Neuronal stem cell (in vitro differentiated cells): Measurements from ENCODE around the gene NSD1.

Experiments used
- DNase-seq: peaks from one replicate; pipeline ENCODE4 v3.0.0-alpha.2; 2013; ENCODE audit warnings: low spot score
- H2AFZ ChIP-seq: one replicate; pipeline ENCODE4 v1.6.1; 2013; ENCODE audit warnings: mild to moderate bottlenecking, low read length, inconsistent platforms
- H2AK5ac ChIP-seq: 2 replicates; pipeline ENCODE4 v1.6.1; 2013; ENCODE audit warnings: low read depth, mild to moderate bottlenecking, inconsistent platforms, low read length, moderate library complexity, mixed read lengths
- H2BK120ac ChIP-seq: 2 replicates; pipeline ENCODE4 v1.6.1; 2013; ENCODE audit warnings: low read depth, mild to moderate bottlenecking, inconsistent platforms, low read length, moderate library complexity, mixed read lengths
- H2BK12ac ChIP-seq: one replicate; pipeline ENCODE4 v1.6.1; 2013; ENCODE audit warnings: low read length, inconsistent platforms
- H2BK15ac ChIP-seq: 2 replicates; pipeline ENCODE4 v1.6.1; 2013; ENCODE audit warnings: mild to moderate bottlenecking, low read length, inconsistent platforms, mixed read lengths
- H2BK5ac ChIP-seq: one replicate; pipeline ENCODE4 v1.6.1; 2013; ENCODE audit warnings: inconsistent platforms, mild to moderate bottlenecking, low read length, moderate library complexity
- H3K14ac ChIP-seq: one replicate; pipeline ENCODE4 v1.6.1; 2013; ENCODE audit warnings: low read length, inconsistent platforms
- H3K18ac ChIP-seq: 2 replicates; pipeline ENCODE4 v1.6.1; 2013; ENCODE audit warnings: low read length, inconsistent platforms
- H3K23ac ChIP-seq: 2 replicates; pipeline ENCODE4 v1.6.1; 2013; ENCODE audit warnings: low read depth, mild to moderate bottlenecking, mixed read lengths, low read length, inconsistent platforms; ENCODE audit not compliant: poor library complexity
- H3K27ac ChIP-seq: replicated peaks from 3 replicates; pipeline ENCODE4 v1.5.1; 2013; ENCODE audit warnings: low read length, inconsistent platforms
- H3K27me3 ChIP-seq, 3 experiments: 2 replicates each; pipeline ENCODE4 v1.6.1; 2013; ENCODE audit warnings: low read length in 3 of 3, mild to moderate bottlenecking in 2 of 3, inconsistent platforms in 1 of 3, low read depth in 1 of 3, mixed read lengths in 1 of 3, moderate library complexity in 1 of 3; ENCODE audit not compliant: control insufficient read depth in 3 of 3, insufficient read depth in 3 of 3
- H3K36me3 ChIP-seq, 2 donors: replicated peaks in 1 of 2; 2 replicates each; pipeline ENCODE4 v1.6.1; 2013; ENCODE audit warnings: low read length in 2 of 2; ENCODE audit not compliant: control insufficient read depth in 2 of 2, insufficient read depth in 2 of 2
- H3K4ac ChIP-seq: 2 replicates; pipeline ENCODE4 v1.6.1; 2013; ENCODE audit warnings: inconsistent platforms, mild to moderate bottlenecking, low read length, moderate library complexity
- H3K4me1 ChIP-seq, 2 donors: 1 replicate in 1 of 2; 2 replicates in 1 of 2; pipeline ENCODE4 v1.6.1; 2013; ENCODE audit warnings: low read length in 2 of 2, low read depth in 1 of 2; ENCODE audit not compliant: control insufficient read depth in 2 of 2, insufficient read depth in 1 of 2
- H3K4me2 ChIP-seq: one replicate; pipeline ENCODE4 v1.6.1; 2013; ENCODE audit warnings: mild to moderate bottlenecking, low read length, inconsistent platforms; ENCODE audit not compliant: insufficient read depth, poor library complexity, severe bottlenecking
- H3K4me3 ChIP-seq, 2 donors: 2 replicates each; pipeline ENCODE4 v1.5.1; 2013; ENCODE audit warnings: low read length in 2 of 2, mild to moderate bottlenecking in 2 of 2, inconsistent platforms in 1 of 2, moderate library complexity in 1 of 2
- H3K79me1 ChIP-seq: one replicate; pipeline ENCODE4 v1.6.1; 2013; ENCODE audit warnings: low read depth, mild to moderate bottlenecking, inconsistent platforms, low read length, moderate library complexity
- H3K9ac ChIP-seq: one replicate; pipeline ENCODE4 v1.6.1; 2013; ENCODE audit warnings: mild to moderate bottlenecking, low read depth, low read length, inconsistent platforms; ENCODE audit not compliant: poor library complexity
- H3K9me3 ChIP-seq, 2 donors: replicated peaks in 1 of 2; 2 replicates each; pipeline versions ENCODE3 to v1.6.1; 2013; ENCODE audit warnings: low read length in 2 of 2, mild to moderate bottlenecking in 2 of 2, inconsistent platforms in 1 of 2, low read depth in 1 of 2, mixed read lengths in 1 of 2, moderate library complexity in 1 of 2; ENCODE audit not compliant: control insufficient read depth in 2 of 2, insufficient read depth in 1 of 2
- H4K8ac ChIP-seq: one replicate; pipeline ENCODE4 v1.6.1; 2013; ENCODE audit warnings: low read depth, mild to moderate bottlenecking, inconsistent platforms, low read length, moderate library complexity
- H4K91ac ChIP-seq: one replicate; pipeline ENCODE4 v1.6.1; 2013; ENCODE audit warnings: low read length, low read depth, mild to moderate bottlenecking, inconsistent platforms; ENCODE audit not compliant: poor library complexity
- WGBS, 2 donors: extraction: QIAGEN DNeasy Blood & Tissue Kit; methylation state at CpG; one replicate each; pipeline ENCODE4 v1.1.7; 2013; ENCODE audit warnings: missing lambda C conversion rate in 2 of 2, mixed read lengths in 1 of 2; ENCODE audit not compliant: insufficient read length in 2 of 2, insufficient replicate concordance in 1 of 2; ENCODE audit errors: extremely low coverage in 2 of 2; 5-methylcytosine and 5-hydroxymethylcytosine counted together

The NSD1 gene

GRCh38 chr5:177185993-177186392 is 52.4 kb downstream of the NSD1 start:
- H3K4ac ChIP-seq: no peak overlapping the region
- no peak overlapping the region for H2BK15ac ChIP-seq
- H3K4me3 ChIP-seq: no peak overlapping the region
- H3K23ac ChIP-seq: no peak overlapping the region
- no peak overlapping the region for H3K4me2 ChIP-seq
- no peak overlapping the region for H4K8ac ChIP-seq
- H3K36me3 ChIP-seq: peaks cover 0 to 5% of the 10 kb centered on the region in 2 donors
- H2BK120ac ChIP-seq: no peak overlapping the region
- H3K27ac ChIP-seq: no peak overlapping the region
- no peak overlapping the region for H3K9ac ChIP-seq
- H3K14ac ChIP-seq: no peak overlapping the region
- peaks cover 6% of the 10 kb centered on the region for H3K79me1 ChIP-seq
- no peak overlapping the region for H2BK5ac ChIP-seq
- H3K9me3 ChIP-seq: no peaks in the 10 kb centered on the region
- DNase-seq: no peak
- H2BK12ac ChIP-seq: no peak overlapping the region
- H3K18ac ChIP-seq: no peak overlapping the region
- WGBS, 2 donors: no CpG with 5 or more reads among the region's 2 CpGs
- H3K27me3 ChIP-seq: no peaks in the 10 kb centered on the region
- no peak overlapping the region for H2AK5ac ChIP-seq
- H3K4me1 ChIP-seq: no peaks in the 10 kb centered on the region
- no peak overlapping the region for H4K91ac ChIP-seq
- no peak overlapping the region for H2AFZ ChIP-seq

DNA sequence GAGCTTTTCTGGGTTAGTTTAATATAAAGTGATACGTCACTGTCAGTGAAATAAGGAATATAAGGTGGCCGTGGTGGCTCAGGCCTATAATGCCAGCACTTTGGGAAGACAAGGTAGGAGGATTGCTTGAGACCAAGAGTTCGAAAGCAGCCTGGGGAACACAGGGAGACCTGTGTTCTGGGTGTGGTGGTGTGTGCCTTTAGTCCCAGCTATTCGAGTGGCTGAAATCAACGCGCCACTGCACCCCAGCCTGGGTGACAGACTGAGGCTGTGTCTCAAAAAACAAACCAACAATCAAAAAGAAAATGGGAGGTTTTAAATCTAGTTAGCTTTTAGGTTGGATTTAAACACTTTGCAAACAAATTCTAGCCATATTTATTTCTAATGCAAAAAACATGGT is 53.1 kb downstream of the NSD1 start:
- Histone ChIP-seq H3K14ac (no peak overlapping the region), H2BK120ac (no peak overlapping the region), H3K4me2 (no peak overlapping the region), H2BK5ac (no peak overlapping the region), H3K27me3 (no peaks in the 10 kb centered on the region), H4K91ac (no peak overlapping the region), H3K79me1 (peaks cover 6% of the 10 kb centered on the region), H3K9me3 (no peaks in the 10 kb centered on the region), H3K4me3 (no peak overlapping the region), H3K9ac (no peak overlapping the region), H2BK15ac (no peak overlapping the region), H2AK5ac (no peak overlapping the region), H3K36me3 (peaks cover 0 to 3% of the 10 kb centered on the region in 2 donors), H2BK12ac (no peak overlapping the region), H3K23ac (no peak overlapping the region), H2AFZ (no peak overlapping the region), H3K18ac (no peak overlapping the region), H3K27ac (no peak overlapping the region), H4K8ac (no peak overlapping the region), H3K4ac (no peak overlapping the region), H3K4me1 (no peaks in the 10 kb centered on the region)
- no peak for DNase-seq
- WGBS, 2 donors: no CpG with 5 or more reads among the region's 6 CpGs

- H3K36me3 ChIP-seq: peaks cover 0 to 3% of the 10 kb centered on the region in 2 donors
These were observed 55.2 kb downstream of the NSD1 start for GRCh38 chr5:177188775-177189174.

GRCh38 chr5:177189416-177189815 is 55.8 kb downstream of the NSD1 start:
- no peak overlapping the region for H2AK5ac ChIP-seq

More at GRCh38 chr5:177188775-177189174, 55.2 kb downstream of the NSD1 start:
- no CpG with 5 or more reads among the region's 3 CpGs for WGBS, 2 donors
- Histone ChIP-seq H3K9me3 (no peaks in the 10 kb centered on the region), H3K9ac (no peak overlapping the region), H4K8ac (no peak overlapping the region), H3K79me1 (peaks cover 6% of the 10 kb centered on the region), H3K18ac (no peak overlapping the region), H3K23ac (no peak overlapping the region), H3K27me3 (no peaks in the 10 kb centered on the region), H2BK5ac (no peak overlapping the region), H3K14ac (no peak overlapping the region), H3K4ac (no peak overlapping the region), H3K4me3 (no peak overlapping the region), H2AK5ac (no peak overlapping the region), H3K4me1 (no peaks in the 10 kb centered on the region), H2BK15ac (no peak overlapping the region), H2BK120ac (no peak overlapping the region), H3K4me2 (no peak overlapping the region), H2BK12ac (no peak overlapping the region), H3K27ac (no peak overlapping the region), H2AFZ (no peak overlapping the region), H4K91ac (no peak overlapping the region)
- DNase-seq: no peak

More at GRCh38 chr5:177189416-177189815, 55.8 kb downstream of the NSD1 start:
- no peak for DNase-seq
- no peak overlapping the region for H4K91ac ChIP-seq
- no peak overlapping the region for H2BK120ac ChIP-seq
- no peak overlapping the region for H3K27ac ChIP-seq
- peaks cover 5% of the 10 kb centered on the region for H3K79me1 ChIP-seq
- no peak overlapping the region for H3K18ac ChIP-seq
- no peak overlapping the region for H3K4me2 ChIP-seq
- H3K27me3 ChIP-seq: no peaks in the 10 kb centered on the region
- no peak overlapping the region for H3K23ac ChIP-seq
- H3K36me3 ChIP-seq: peaks cover 0 to 5% of the 10 kb centered on the region in 2 donors
- no peak overlapping the region for H3K14ac ChIP-seq
- H2BK12ac ChIP-seq: no peak overlapping the region
- no peak overlapping the region for H3K4ac ChIP-seq
- no peak overlapping the region for H3K4me3 ChIP-seq
- H2BK15ac ChIP-seq: no peak overlapping the region
- no peak overlapping the region for H2AFZ ChIP-seq
- H3K4me1 ChIP-seq: no peaks in the 10 kb centered on the region
- H3K9ac ChIP-seq: no peak overlapping the region
- no peak overlapping the region for H2BK5ac ChIP-seq
- H4K8ac ChIP-seq: no peak overlapping the region
- no peaks in the 10 kb centered on the region for H3K9me3 ChIP-seq
